GM12878 (cell line): ENCODE data around the gene URB1. TPM values are rescaled to one million over a fixed set of nuclear protein-coding genes. Genes with fewer than 3 reads are reported as not detected.
A peak's percentile ranks its signal among the peaks of the same experiment; 100 is the strongest.

Experiments used
- ATAC-seq: fragments of 200-7000 bp; cut with Tn5 transposase; 3 replicates; pipeline ENCODE4 v1.9.1; 2020; ENCODE audit warnings: mild to moderate bottlenecking, moderate library complexity
- BruUV-seq: library from RNA; stranded (reverse); fragments of 400-500 nt; replicated peaks from 2 replicates; lab custom pipeline; 2021; lab: Mats Ljungman, UMichigan
- CTCF ChIA-PET: fragments of 300-600 bp; sonication (Branson Sonifier 250); formaldehyde crosslinking; extraction: SDS; loops from one replicate; lab custom pipeline; 2021; ENCODE audit warnings: inconsistent platforms; lab: Yijun Ruan, JAX
- POLR2A ChIA-PET: fragments of 350-600 bp; formaldehyde crosslinking; extraction: SDS; loops from one replicate; lab custom pipeline; 2021; ENCODE audit warnings: inconsistent platforms; lab: Charles Lee
- RAD21 ChIA-PET: fragments of 300-600 bp; sonication (Branson Sonifier 250); formaldehyde crosslinking; loops from one replicate; lab custom pipeline; 2023; ENCODE audit warnings: antibody characterized with exemption; ENCODE audit not compliant: unreplicated experiment; lab: Charles Lee
- SMC1A ChIA-PET: fragments of 300-600 bp; sonication (Branson Sonifier 250); formaldehyde crosslinking; loops from one replicate; lab custom pipeline; 2023; ENCODE audit not compliant: unreplicated experiment, uncharacterized antibody; lab: Charles Lee
- DNase-seq: peaks from one replicate; pipeline ENCODE4 v3.0.0-alpha.2; 2011; ENCODE audit warnings: low read depth, low spot score
- FAIRE-seq: peaks from 3 replicates; lab custom pipeline; 2011; peaks lifted over from hg19 to GRCh38; lab: Jason Lieb, UNC
- H2AFZ ChIP-seq: 2 replicates; pipeline ENCODE4 v1.6.0; 2011; ENCODE audit warnings: low read depth, low read length, control low read depth; ENCODE audit not compliant: control insufficient read depth
- H3K27ac ChIP-seq: 2 replicates; pipeline ENCODE4 v1.5.1; 2011; ENCODE audit warnings: control low read depth; ENCODE audit not compliant: control insufficient read depth, insufficient read depth
- H3K27me3 ChIP-seq, 2 experiments: replicated peaks in 1 of 2; 2 replicates each; pipeline versions ENCODE4 v1.6.0 to v1.6.1; 2011; ENCODE audit warnings: low read length in 1 of 2; ENCODE audit not compliant: control insufficient read depth in 2 of 2, insufficient read depth in 2 of 2
- H3K36me3 ChIP-seq, 2 experiments: 2 replicates each; pipeline ENCODE4 v1.5.1; 2011; ENCODE audit warnings: low read length in 1 of 2; ENCODE audit not compliant: control insufficient read depth in 2 of 2, insufficient read depth in 2 of 2
- H3K4me1 ChIP-seq: 2 replicates; pipeline ENCODE4 v1.6.1; 2011; ENCODE audit warnings: mild to moderate bottlenecking, low read length, moderate library complexity, mixed read lengths; ENCODE audit not compliant: control insufficient read depth, insufficient read depth
- H3K4me2 ChIP-seq: 2 replicates; pipeline ENCODE4 v1.6.0; 2011; ENCODE audit warnings: control low read depth; ENCODE audit not compliant: control insufficient read depth, insufficient read depth
- H3K4me3 ChIP-seq: fragments of 200-600 bp; sonication (generic); 2 replicates; pipeline ENCODE4 v1.5.1; 2016
- H3K79me2 ChIP-seq: 2 replicates; pipeline ENCODE4 v1.6.0; 2011; ENCODE audit warnings: low read length; ENCODE audit not compliant: control insufficient read depth, insufficient read depth
- H3K9ac ChIP-seq: 2 replicates; pipeline ENCODE4 v1.8.0; 2011; ENCODE audit warnings: low read length, control low read depth, mixed read lengths; ENCODE audit not compliant: control insufficient read depth, insufficient read depth
- H3K9me3 ChIP-seq: replicated peaks from 3 replicates; pipeline ENCODE4 v1.5.1; 2011; ENCODE audit warnings: mild to moderate bottlenecking, low read length; ENCODE audit not compliant: control insufficient read depth, insufficient read depth
- H4K20me1 ChIP-seq: 2 replicates; pipeline ENCODE4 v1.6.0; 2011; ENCODE audit not compliant: control insufficient read depth, insufficient read depth
- EED ChIP-seq: sonication (generic); IDR thresholded peaks from 2 replicates; pipeline ENCODE4 v1.6.1; 2016; ENCODE audit warnings: antibody characterized with exemption, low read depth
- ETV6 ChIP-seq, 2 experiments: fragments of 450-650 bp in 1 of 2; IDR thresholded peaks in 1 of 2; conservative IDR thresholded peaks in 1 of 2; 2 replicates each; pipeline ENCODE4 v1.6.1; 2014; ENCODE audit warnings: antibody characterized with exemption in 1 of 2, borderline replicate concordance in 1 of 2, low read depth in 1 of 2, mild to moderate bottlenecking in 1 of 2, moderate library complexity in 1 of 2
- HDAC2 ChIP-seq: fragments of 200-600 bp; sonication (generic); IDR thresholded peaks from 2 replicates; pipeline ENCODE4 v1.6.1; 2017
- POLR2A ChIP-seq: IDR thresholded peaks from 2 replicates; pipeline ENCODE4 v1.6.1; 2011; ENCODE audit warnings: low read depth, mild to moderate bottlenecking, low read length
- POLR2AphosphoS5 ChIP-seq: IDR thresholded peaks from 2 replicates; pipeline ENCODE4 v1.6.1; 2011; ENCODE audit warnings: mild to moderate bottlenecking, low read length, inconsistent platforms
- SMAD5 ChIP-seq: IDR thresholded peaks from 2 replicates; pipeline ENCODE4 v1.6.1; 2016; ENCODE audit warnings: antibody characterized with exemption, low read depth
- WGBS: methylation state at CpG from one replicate; pipeline ENCODE4 v1.1.6; 2016; ENCODE audit warnings: low lambda C conversion rate; ENCODE audit not compliant: insufficient replicate concordance, insufficient coverage; ENCODE audit errors: missing lambda C conversion rate; 5-methylcytosine and 5-hydroxymethylcytosine counted together
- in situ Hi-C: fragments of 300-500 bp; cut with MboI; formaldehyde crosslinking; loops from 9 replicates; pipeline ENCODE4 v1.14.3; 2018; ENCODE audit warnings: mixed read lengths
- intact Hi-C: fragments of 100-400 bp; cut with micrococcal nuclease; formaldehyde crosslinking; loops from one replicate; pipeline ENCODE4 v1.14.2; 2022; ENCODE audit not compliant: unreplicated experiment
- polyA plus RNA-seq, 11 experiments: library from polyadenylated mRNA; depleted of rRNA in 4 of 11; unstranded in 6 of 11; stranded (reverse) in 5 of 11; fragments of >200 nt; fragmentation: Nextera tagmentation in 4 of 11; fragmentation: Illumina TruSeq in 1 of 11; extraction: Ambion mirVana in 4 of 11; extraction: Trizol in 1 of 11; gene quantifications; 1 replicate in 1 of 11; 2 replicates in 10 of 11; pipeline versions ENCODE4 v1.2.1 to v1.2.3, GENCODE V29; 2011 to 2016; ENCODE audit warnings: inconsistent platforms in 2 of 11, missing spikeins in 2 of 11, low read depth in 1 of 11
- total RNA-seq, 4 experiments: library from RNA; depleted of rRNA in 3 of 4; stranded (reverse); fragments of >200 nt in 3 of 4; fragmentation: Illumina TruSeq in 1 of 4; extraction: Trizol in 1 of 4; gene quantifications; 2 replicates each; pipeline versions ENCODE4 v1.2.1 to v1.2.3, GENCODE V29; 2013 to 2021
- TF ChIP-seq, protein P1 (sequence below): IDR thresholded peaks from 2 replicates; pipeline ENCODE4 v1.6.1; 2012; ENCODE audit warnings: mild to moderate bottlenecking, low read depth, low read length
- TF ChIP-seq, protein P2 (sequence below): fragments of 450-650 bp; IDR thresholded peaks from 2 replicates; pipeline ENCODE4 v1.6.1; 2017; ENCODE audit warnings: mild to moderate bottlenecking, moderate library complexity

The URB1 gene
- total and polyA plus RNA-seq, 10 of the 15 experiments (the other 5 are each of a cell fraction or from before 2014, with no cell fraction given) = 0.56 to 23.2 (median 8.9) TPM

DNA sequence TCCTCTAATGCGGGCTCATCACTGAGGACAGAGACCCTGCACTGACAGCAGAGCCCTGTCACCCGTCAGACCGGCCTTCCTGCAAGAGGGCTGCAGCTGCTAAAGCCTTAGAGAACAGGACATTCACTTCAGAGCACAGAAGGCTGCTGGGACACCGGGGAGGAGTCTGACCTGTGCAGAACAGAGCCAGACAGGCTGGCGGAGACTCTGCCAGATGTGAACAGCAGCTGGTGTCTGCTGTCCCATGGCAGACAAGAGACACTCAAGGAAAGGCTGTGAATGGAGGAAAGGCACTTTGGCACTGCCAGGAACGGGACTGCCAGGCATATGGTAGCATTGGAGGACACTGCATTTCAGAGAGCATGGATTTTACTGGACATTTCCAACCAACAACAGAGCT lies 72.8 kb downstream of the URB1 start (continued):
- TF ChIP-seq ETV6 (conservative IDR thresholded peaks at IDR 0.05 in 1 of 2, IDR thresholded peaks at IDR 0.05 in 1 of 2; ENCODE audit: borderline replicate concordance in 1 of 2, low read depth in 1 of 2) = no peak
- no peak for TF ChIP-seq SMAD5
- no peak for TF ChIP-seq POLR2AphosphoS5
- no peak for TF ChIP-seq EED
- no peak for TF ChIP-seq HDAC2
- TF ChIP-seq, protein P1, sequence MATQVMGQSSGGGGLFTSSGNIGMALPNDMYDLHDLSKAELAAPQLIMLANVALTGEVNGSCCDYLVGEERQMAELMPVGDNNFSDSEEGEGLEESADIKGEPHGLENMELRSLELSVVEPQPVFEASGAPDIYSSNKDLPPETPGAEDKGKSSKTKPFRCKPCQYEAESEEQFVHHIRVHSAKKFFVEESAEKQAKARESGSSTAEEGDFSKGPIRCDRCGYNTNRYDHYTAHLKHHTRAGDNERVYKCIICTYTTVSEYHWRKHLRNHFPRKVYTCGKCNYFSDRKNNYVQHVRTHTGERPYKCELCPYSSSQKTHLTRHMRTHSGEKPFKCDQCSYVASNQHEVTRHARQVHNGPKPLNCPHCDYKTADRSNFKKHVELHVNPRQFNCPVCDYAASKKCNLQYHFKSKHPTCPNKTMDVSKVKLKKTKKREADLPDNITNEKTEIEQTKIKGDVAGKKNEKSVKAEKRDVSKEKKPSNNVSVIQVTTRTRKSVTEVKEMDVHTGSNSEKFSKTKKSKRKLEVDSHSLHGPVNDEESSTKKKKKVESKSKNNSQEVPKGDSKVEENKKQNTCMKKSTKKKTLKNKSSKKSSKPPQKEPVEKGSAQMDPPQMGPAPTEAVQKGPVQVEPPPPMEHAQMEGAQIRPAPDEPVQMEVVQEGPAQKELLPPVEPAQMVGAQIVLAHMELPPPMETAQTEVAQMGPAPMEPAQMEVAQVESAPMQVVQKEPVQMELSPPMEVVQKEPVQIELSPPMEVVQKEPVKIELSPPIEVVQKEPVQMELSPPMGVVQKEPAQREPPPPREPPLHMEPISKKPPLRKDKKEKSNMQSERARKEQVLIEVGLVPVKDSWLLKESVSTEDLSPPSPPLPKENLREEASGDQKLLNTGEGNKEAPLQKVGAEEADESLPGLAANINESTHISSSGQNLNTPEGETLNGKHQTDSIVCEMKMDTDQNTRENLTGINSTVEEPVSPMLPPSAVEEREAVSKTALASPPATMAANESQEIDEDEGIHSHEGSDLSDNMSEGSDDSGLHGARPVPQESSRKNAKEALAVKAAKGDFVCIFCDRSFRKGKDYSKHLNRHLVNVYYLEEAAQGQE = no peak

DNA sequence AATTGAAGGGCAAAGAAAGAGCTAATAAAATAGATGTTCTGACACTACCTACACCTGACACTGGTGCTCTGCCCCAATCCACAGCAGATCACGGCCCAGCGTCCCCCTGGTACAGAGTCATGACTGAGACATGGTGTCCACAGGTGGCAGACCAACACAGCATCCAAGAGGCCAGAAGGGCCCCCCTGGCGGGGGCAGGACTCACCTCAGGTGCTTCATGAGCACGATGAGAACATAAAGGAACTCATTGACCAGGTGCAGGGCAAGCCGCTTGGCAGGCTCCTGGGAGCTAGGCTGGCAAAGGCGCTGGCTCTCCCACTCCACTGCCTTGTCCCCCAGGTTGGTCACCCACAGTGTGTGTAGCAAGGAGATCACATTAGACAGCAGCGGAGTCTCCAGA lies 73.8 kb downstream of the URB1 start:
- ChIA-PET CTCF (no interaction called here), POLR2A (no interaction called here)

More for the DNA sequence above, 73.8 kb downstream of the URB1 start:
- no peak overlapping the region for H3K27ac ChIP-seq
- no peak overlapping the region for H3K9ac ChIP-seq
- peaks cover 37 to 49% of the 10 kb centered on the region in 2 experiments for H3K36me3 ChIP-seq
- H3K4me2 ChIP-seq = no peak overlapping the region
- intact Hi-C loops (no loop called here), in situ Hi-C loops (no loop called here)
- ATAC-seq (no peak), DNase-seq (no peak), FAIRE-seq (no peak)
- no peaks in the 10 kb centered on the region for H3K79me2 ChIP-seq
- RAD21 ChIA-PET = no interaction called here
- H4K20me1 ChIP-seq = no peaks in the 10 kb centered on the region
- SMC1A ChIA-PET = no interaction called here
- H3K27me3 ChIP-seq = no peaks in the 10 kb centered on the region
- no peaks in the 10 kb centered on the region for H3K9me3 ChIP-seq
- no peak overlapping the region for H2AFZ ChIP-seq
- 97% methylated on average over 7 of the region's 7 CpGs for WGBS
- no peaks in the 10 kb centered on the region for H3K4me1 ChIP-seq
- TF ChIP-seq POLR2A = 0 out of 2 replicates have a peak, but pooled peaks have one; percentile 16
- TF ChIP-seq, protein P2, sequence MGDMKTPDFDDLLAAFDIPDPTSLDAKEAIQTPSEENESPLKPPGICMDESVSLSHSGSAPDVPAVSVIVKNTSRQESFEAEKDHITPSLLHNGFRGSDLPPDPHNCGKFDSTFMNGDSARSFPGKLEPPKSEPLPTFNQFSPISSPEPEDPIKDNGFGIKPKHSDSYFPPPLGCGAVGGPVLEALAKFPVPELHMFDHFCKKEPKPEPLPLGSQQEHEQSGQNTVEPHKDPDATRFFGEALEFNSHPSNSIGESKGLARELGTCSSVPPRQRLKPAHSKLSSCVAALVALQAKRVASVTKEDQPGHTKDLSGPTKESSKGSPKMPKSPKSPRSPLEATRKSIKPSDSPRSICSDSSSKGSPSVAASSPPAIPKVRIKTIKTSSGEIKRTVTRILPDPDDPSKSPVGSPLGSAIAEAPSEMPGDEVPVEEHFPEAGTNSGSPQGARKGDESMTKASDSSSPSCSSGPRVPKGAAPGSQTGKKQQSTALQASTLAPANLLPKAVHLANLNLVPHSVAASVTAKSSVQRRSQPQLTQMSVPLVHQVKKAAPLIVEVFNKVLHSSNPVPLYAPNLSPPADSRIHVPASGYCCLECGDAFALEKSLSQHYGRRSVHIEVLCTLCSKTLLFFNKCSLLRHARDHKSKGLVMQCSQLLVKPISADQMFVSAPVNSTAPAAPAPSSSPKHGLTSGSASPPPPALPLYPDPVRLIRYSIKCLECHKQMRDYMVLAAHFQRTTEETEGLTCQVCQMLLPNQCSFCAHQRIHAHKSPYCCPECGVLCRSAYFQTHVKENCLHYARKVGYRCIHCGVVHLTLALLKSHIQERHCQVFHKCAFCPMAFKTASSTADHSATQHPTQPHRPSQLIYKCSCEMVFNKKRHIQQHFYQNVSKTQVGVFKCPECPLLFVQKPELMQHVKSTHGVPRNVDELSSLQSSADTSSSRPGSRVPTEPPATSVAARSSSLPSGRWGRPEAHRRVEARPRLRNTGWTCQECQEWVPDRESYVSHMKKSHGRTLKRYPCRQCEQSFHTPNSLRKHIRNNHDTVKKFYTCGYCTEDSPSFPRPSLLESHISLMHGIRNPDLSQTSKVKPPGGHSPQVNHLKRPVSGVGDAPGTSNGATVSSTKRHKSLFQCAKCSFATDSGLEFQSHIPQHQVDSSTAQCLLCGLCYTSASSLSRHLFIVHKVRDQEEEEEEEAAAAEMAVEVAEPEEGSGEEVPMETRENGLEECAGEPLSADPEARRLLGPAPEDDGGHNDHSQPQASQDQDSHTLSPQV = no peak
- no peak overlapping the region for H3K4me3 ChIP-seq
- no TSS peak for BruUV-seq
